OCI-LY1 (cell line): Measurements from ENCODE around the gene TUBB2A.
"Not testable (repeated sequence)": the region's sequence is repeated elsewhere in the genome, so short reads cannot be mapped to it uniquely, and the experiment has no call there.

Source experiments
- H2AFZ ChIP-seq: fragments of 200-600 bp; sonication (generic), shearing (Covaris generic); 2 replicates; pipeline ENCODE4 v1.6.0; 2014; ENCODE audit warnings: antibody characterized with exemption, mild to moderate bottlenecking, low read length
- H3F3A ChIP-seq: fragments of 200-600 bp; sonication (generic), shearing (Covaris generic); 2 replicates; pipeline ENCODE4 v1.6.0; 2014; ENCODE audit warnings: mild to moderate bottlenecking, antibody characterized with exemption, low read length, moderate library complexity; ENCODE audit not compliant: insufficient read depth
- H3K27ac ChIP-seq: fragments of 200-600 bp; sonication (generic); 2 replicates; pipeline ENCODE4 v1.5.1; 2014; ENCODE audit warnings: low read length, mixed run types, mild to moderate bottlenecking, low read depth; ENCODE audit not compliant: poor library complexity, severe bottlenecking
- H3K27me3 ChIP-seq: fragments of 200-600 bp; sonication (generic); 2 replicates; pipeline ENCODE4 v1.6.0; 2014; ENCODE audit warnings: antibody characterized with exemption, mild to moderate bottlenecking, low read length, moderate library complexity; ENCODE audit not compliant: insufficient read depth
- H3K36me3 ChIP-seq: fragments of 200-600 bp; sonication (generic); 2 replicates; pipeline ENCODE4 v1.6.1; 2014; ENCODE audit warnings: mild to moderate bottlenecking, antibody characterized with exemption, low read length, moderate library complexity, mixed read lengths; ENCODE audit not compliant: insufficient read depth
- H3K4me1 ChIP-seq: fragments of 200-600 bp; sonication (generic); 2 replicates; pipeline ENCODE4 v1.5.1; 2014; ENCODE audit warnings: mild to moderate bottlenecking, low read length, moderate library complexity; ENCODE audit not compliant: insufficient read depth, severe bottlenecking
- H3K4me2 ChIP-seq: fragments of 200-600 bp; sonication (generic), shearing (Covaris generic); 2 replicates; pipeline ENCODE4 v1.6.1; 2014; ENCODE audit warnings: low read length
- H3K4me3 ChIP-seq: fragments of 200-600 bp; sonication (generic); 2 replicates; pipeline ENCODE4 v1.5.1; 2014; ENCODE audit warnings: low read length, low read depth, mild to moderate bottlenecking, mixed read lengths; ENCODE audit not compliant: poor library complexity, severe bottlenecking
- H3K79me2 ChIP-seq: fragments of 200-600 bp; shearing (Covaris generic); 2 replicates; pipeline ENCODE4 v1.6.1; 2016; ENCODE audit warnings: mixed run types, low read length, mixed read lengths; ENCODE audit not compliant: insufficient read depth
- H3K9ac ChIP-seq: fragments of 200-600 bp; sonication (generic), shearing (Covaris generic); 2 replicates; pipeline ENCODE4 v1.6.1; 2014; ENCODE audit warnings: mild to moderate bottlenecking, low read length, mixed read lengths
- H3K9me2 ChIP-seq: fragments of 200-600 bp; sonication (generic), shearing (Covaris generic); 2 replicates; pipeline ENCODE4 v1.6.1; 2014; ENCODE audit warnings: low read depth, mild to moderate bottlenecking, low read length, mixed read lengths
- H3K9me3 ChIP-seq: fragments of 200-600 bp; shearing (Covaris generic); 2 replicates; pipeline ENCODE4 v1.6.1; 2014; ENCODE audit warnings: low read length, mixed read lengths
- H4K20me1 ChIP-seq: fragments of 200-600 bp; sonication (generic), shearing (Covaris generic); 2 replicates; pipeline ENCODE4 v1.6.0; 2016; ENCODE audit warnings: mild to moderate bottlenecking, low read length; ENCODE audit not compliant: insufficient read depth
- EZH2 ChIP-seq: fragments of 200-600 bp; sonication (generic), shearing (Covaris generic); IDR thresholded peaks from 2 replicates; pipeline ENCODE4 v1.8.0; 2017; ENCODE audit warnings: borderline replicate concordance, mixed run types, mild to moderate bottlenecking, antibody characterized with exemption, low read length, moderate library complexity, mixed read lengths
- TF ChIP-seq, protein P1 (sequence below): fragments of 200-600 bp; sonication (generic), shearing (Covaris generic); IDR thresholded peaks from 2 replicates; pipeline ENCODE4 v1.5.1; 2017; ENCODE audit warnings: mild to moderate bottlenecking, antibody characterized with exemption, low read length, moderate library complexity, mixed read lengths

Gene TUBB2A

DNA sequence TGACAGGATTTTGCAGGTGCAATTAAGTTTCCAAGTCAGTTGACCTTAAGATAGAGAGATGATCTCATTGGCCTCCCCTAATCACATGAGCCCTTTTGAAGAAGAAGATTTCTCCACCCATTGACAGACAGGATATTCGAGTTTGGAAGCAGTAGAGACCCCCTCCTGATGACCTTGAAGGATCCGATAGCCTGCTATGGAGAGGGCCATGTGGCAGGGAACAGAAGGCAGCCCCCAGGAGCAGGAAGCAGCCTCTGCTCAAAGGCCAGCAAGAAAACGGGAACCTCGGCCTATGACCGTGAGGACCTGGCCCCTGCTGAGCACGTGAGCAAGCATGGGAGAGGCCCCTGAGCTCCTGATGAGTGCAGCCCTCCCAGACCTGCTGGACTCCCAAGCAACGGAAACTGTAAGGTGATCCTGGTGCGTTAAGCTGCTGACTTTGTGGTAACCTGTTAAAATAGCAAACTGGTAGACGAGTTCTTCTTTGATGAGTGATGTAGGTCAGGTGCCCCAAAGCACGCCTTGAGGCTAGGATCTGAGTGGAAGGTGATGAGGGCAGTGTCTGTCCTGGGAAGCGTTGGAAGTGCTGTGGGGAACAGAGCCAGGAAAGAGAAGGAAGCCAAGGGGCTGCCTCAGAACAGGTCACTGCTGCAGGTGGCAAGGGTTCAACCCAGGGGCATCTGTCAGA is 18.5 kb upstream of the TUBB2A start:
- Histone ChIP-seq H3K79me2 (no peaks in the 10 kb centered on the region), H3K9me2 (no peaks in the 10 kb centered on the region), H3K4me2 (no peak overlapping the region), H3K9ac (no peak overlapping the region), H3K4me3 (no peak overlapping the region), H3K27ac (no peak overlapping the region), H3K9me3 (no peaks in the 10 kb centered on the region), H3K36me3 (no peaks in the 10 kb centered on the region), H2AFZ (no peak overlapping the region), H3K4me1 (no peaks in the 10 kb centered on the region), H3K27me3 (0 out of 2 replicates have a peak, but pooled peaks cover 3% of the 10 kb centered on the region), H3F3A (no peaks in the 10 kb centered on the region), H4K20me1 (no peaks in the 10 kb centered on the region)
- TF ChIP-seq EZH2 = no peak
- TF ChIP-seq, protein P1, sequence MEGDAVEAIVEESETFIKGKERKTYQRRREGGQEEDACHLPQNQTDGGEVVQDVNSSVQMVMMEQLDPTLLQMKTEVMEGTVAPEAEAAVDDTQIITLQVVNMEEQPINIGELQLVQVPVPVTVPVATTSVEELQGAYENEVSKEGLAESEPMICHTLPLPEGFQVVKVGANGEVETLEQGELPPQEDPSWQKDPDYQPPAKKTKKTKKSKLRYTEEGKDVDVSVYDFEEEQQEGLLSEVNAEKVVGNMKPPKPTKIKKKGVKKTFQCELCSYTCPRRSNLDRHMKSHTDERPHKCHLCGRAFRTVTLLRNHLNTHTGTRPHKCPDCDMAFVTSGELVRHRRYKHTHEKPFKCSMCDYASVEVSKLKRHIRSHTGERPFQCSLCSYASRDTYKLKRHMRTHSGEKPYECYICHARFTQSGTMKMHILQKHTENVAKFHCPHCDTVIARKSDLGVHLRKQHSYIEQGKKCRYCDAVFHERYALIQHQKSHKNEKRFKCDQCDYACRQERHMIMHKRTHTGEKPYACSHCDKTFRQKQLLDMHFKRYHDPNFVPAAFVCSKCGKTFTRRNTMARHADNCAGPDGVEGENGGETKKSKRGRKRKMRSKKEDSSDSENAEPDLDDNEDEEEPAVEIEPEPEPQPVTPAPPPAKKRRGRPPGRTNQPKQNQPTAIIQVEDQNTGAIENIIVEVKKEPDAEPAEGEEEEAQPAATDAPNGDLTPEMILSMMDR = no peak

DNA sequence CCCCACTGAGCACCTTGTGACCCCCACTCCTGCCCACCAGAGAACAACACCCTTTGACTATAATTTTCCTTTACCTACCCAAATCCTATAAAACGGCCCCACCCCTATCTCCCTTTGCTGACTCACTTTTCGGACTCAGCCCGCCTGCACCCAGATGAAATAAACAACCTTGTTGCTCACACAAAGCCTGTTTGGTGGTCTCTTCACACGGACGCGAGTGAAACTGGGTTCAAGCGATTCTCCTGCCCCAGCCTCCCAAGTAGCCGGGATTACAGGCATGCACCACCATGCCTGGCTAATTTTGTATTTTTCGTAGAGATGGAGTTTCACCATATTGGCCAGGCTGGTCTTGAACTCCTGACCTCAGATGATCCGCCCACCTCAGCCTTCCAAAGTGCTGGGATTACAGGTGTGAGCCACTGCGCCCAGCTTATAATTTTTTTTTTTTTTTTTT is 16.3 kb upstream of the TUBB2A start:
- not testable (repeated sequence) for H2AFZ ChIP-seq

DNA sequence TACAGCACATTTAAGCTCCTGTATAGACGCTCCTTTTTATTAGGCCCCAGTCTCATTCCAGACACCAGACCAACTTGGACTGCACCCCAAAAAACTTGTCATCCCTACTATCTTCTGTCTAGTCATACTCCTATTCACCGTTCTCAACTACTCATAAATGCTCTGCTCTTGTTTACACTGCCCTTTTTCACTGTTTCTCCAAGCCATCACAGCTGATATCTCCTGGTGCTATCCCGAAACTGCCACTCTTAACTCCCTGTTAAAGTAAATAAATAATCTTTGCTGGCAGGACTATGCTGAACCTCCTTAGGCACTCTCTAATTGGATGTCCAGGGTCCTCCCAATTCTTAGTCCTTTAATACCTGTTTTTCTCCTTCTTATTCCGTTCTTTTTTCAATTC is 15.4 kb upstream of the TUBB2A start:
- H3K4me2 ChIP-seq = not testable (repeated sequence)

More for the DNA sequence above, 16.3 kb upstream of the TUBB2A start:
- not testable (repeated sequence) for H3K36me3 ChIP-seq, H3K4me3 ChIP-seq, H3K27me3 ChIP-seq, H3K27ac ChIP-seq, H3K4me2 ChIP-seq, H3K9ac ChIP-seq, H3K4me1 ChIP-seq, H4K20me1 ChIP-seq, H3K79me2 ChIP-seq, H3K9me3 ChIP-seq, H3F3A ChIP-seq, H3K9me2 ChIP-seq

DNA sequence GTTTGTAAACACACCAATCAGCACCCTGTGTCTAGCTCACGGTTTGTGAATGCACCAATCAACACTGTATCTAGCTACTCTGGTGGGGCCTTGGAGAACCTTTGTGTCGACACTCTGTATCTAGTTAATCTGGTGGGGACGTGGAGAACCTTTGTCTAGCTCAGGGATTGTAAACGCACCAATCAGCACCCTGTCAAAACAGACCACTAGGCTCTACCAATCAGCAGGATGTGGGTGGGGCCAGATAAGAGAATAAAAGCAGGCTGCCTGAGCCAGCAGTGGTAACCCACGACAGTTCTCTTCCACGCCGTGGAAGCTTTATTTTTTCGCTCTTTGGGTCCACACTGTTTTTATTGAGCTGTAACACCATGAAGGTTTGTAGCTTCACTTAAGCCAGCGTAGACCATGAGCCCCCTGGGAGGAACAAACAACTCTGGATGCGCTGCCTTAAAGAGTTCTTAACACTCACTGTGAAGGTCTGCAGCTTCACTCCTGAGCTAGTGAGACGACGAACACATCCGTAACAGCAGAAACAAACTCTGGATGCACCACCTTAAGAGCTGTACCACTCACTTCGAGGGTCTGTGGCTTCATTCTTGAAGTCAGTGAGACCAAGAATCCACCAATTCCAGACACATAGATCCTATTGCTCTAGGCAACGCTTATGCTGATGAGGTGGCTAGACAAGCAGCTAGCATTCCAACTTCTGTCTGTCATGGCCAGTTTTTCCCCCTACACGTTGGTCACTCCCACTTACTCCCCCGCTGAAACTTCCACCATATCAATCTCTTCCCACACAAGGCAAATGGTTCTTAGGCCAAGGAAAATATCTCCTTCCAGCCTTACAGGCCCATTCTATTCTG is 14.2 kb upstream of the TUBB2A start:
- H3K4me1 ChIP-seq, H2AFZ ChIP-seq, H3K9me3 ChIP-seq, H3K4me3 ChIP-seq, H3K27me3 ChIP-seq, H3K4me2 ChIP-seq, H3K9ac ChIP-seq, H3K27ac ChIP-seq, H3K36me3 ChIP-seq, H4K20me1 ChIP-seq, H3K9me2 ChIP-seq, H3F3A ChIP-seq, H3K79me2 ChIP-seq: not testable (repeated sequence)

More for the DNA sequence above, 15.4 kb upstream of the TUBB2A start:
- H4K20me1 ChIP-seq, H3K9me2 ChIP-seq, H3K27me3 ChIP-seq, H3K27ac ChIP-seq, H3K4me3 ChIP-seq, H3K9ac ChIP-seq, H3K36me3 ChIP-seq, H3K9me3 ChIP-seq, H2AFZ ChIP-seq, H3K79me2 ChIP-seq, H3F3A ChIP-seq, H3K4me1 ChIP-seq: not testable (repeated sequence)

DNA sequence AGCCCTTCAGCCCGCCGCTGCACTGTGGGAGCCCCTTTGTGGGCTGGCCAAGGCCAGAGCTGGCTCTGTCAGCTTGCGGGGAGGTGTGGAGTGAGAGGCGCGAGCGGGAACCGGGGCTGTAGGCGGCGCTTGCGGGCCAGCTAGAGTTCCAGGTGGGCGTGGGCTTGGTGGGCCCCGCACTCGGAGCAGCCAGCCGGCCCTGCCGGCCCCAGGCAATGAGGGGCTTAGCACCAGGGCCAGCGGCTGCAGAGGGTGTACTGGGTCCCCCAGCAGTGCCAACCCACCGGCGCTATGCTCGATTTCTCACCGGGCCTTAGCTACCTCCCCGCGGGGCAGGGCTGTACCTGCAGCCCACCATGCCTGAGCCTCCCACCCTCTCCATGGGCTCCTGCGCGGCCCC is 13.3 kb upstream of the TUBB2A start:
- H4K20me1 ChIP-seq, H3K79me2 ChIP-seq, H3K27ac ChIP-seq, H3K4me2 ChIP-seq, H3F3A ChIP-seq, H3K9ac ChIP-seq, H3K4me3 ChIP-seq, H2AFZ ChIP-seq, H3K9me3 ChIP-seq, H3K36me3 ChIP-seq, H3K9me2 ChIP-seq, H3K4me1 ChIP-seq, H3K27me3 ChIP-seq: not testable (repeated sequence)

DNA sequence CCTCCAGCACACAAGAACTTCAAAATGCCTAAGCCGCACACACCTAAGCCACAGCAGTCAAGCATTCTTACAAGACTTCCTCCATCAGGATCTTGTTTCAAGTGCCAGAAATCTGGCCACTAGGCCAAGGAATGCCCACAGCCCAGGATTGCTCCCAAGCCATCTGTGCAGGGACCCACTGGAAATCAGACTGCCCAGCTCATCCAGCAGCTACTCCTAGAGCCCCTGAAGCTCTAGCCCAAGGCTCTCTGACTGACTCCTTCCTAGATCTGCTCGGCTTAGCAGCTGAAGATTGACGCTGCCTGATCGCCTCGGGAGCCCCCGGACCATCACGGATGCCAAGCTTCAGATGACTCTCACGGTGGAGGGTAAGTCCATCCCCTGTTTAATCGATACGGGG is 10.7 kb upstream of the TUBB2A start:
- H3K4me1 ChIP-seq, H4K20me1 ChIP-seq, H3K36me3 ChIP-seq, H3K4me2 ChIP-seq, H3F3A ChIP-seq, H3K9ac ChIP-seq, H3K27ac ChIP-seq, H3K79me2 ChIP-seq, H3K9me3 ChIP-seq, H3K4me3 ChIP-seq, H2AFZ ChIP-seq, H3K27me3 ChIP-seq, H3K9me2 ChIP-seq: not testable (repeated sequence)
